ENCODE measurements around the gene MAS1.
A peak's percentile ranks its signal among the peaks of the same experiment; 100 is the strongest.
"Not testable (repeated sequence)": the region's sequence is repeated elsewhere in the genome, so short reads cannot be mapped to it uniquely, and the experiment has no call there.

Gene MAS1

GRCh38 chr6:159890792-159891191, at the start of gene MAS1:
MAS1 (plus strand) TSS chr6:159890988; CDS start chr6:159906956, 15,968 bp downstream.
- DNase-seq = no peak

DNA sequence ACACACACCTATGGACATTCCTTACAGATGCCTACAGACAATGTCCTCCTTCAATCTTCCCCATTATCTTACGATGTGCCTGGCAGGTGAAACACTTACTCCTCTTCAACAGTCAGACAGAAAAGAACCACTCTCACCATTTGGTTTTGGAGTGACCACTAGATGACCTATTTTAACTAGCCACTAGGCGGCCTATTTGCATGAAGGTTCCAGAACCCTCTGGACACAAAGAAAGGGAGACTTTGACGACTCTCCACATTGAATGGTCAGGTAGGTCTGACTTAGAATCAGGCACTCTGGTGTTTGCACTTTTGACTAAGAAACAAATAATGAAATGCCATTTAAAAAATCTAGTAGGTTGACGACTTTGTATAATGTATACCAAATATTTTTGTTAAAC, 48.8 kb upstream of the MAS1 start:
- DNase-seq = no peak

DNA sequence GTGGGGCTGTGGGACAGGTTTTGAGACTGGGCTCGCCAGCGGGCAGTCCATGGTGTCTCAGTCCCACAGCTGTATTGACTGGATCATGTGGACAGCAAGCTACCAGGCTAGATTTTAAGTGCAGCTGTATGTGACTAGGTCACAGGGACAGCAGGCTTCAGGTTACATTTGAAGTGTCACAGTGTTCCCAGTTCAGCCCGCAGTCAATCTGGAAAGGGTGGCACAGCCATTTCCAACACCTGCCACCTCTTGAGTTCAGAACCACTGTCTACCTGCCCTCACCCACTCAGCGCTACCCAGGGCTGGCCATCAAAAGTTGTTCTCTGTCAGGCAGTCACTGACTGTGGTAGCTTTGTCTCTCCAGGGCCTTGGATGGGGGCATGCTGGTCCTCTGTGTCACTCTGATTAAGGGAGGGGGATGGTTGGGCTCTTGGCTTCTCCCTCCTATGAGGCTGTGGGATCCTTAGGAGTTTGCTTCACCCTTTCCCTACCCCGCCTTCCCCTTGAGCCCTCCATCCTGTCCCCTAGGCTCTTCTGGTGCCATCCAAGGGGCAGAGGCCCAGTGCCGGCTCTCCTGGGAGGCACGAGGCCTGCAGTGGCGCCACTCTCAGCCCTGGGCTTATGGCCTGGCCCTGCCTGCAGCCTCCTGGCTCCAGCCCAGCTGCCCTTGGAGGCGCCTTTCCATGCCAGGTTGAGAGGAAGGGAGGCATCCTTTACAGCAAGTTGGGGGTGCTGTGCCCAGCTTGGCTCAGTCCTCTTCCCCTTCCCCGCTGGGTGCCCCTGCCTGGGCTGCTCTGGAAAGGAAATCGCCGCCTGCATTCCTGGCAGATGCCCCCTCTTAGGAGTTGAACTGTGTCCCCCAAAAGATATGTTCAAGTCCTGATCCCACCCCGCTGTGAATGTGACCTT, 45.8 kb upstream of the MAS1 start:
- no peak for DNase-seq

DNA sequence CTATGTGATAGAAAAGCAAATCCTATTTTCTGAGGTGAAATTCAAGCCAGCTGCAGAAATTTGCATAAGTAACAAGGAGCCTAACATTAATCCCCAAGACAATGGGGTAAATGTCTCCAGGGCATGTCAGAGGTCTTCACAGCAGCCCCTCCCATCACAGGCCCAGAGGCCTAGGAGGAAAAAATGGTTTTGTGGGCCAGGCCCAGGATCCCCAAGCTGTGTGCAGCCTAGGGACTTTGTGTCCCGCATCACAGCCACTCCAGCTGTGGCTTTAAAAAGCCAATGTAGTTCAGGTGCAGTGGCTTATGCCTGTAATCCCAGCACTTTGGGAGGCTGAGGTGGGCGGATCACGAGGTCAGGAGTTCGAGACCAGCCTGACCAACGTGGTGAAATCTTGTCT, 42.2 kb upstream of the MAS1 start:
- DNase-seq = not testable (repeated sequence)

DNA sequence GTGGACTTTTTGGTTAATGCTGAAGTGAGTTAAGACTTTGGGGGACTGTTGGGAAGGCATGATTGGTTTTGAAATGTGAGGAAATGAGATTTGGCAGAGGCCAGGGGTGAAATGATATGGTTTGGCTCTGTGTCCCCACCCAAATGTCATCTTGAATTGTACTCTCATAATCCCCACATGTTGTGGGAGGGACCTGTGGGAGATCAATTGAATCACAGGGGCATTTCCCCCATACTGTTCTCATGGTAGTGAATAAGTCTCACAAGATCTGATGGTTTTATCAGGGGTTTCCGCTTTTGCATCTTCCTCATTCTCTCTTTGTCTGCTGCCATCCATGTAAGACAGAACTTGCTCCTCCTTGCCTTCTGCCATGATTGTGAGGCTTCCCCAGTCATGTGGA, 40.9 kb upstream of the MAS1 start:
- DNase-seq = not testable (repeated sequence)

GRCh38 chr6:159852877-159853276, 37.9 kb upstream of the MAS1 start:
- DNase-seq = peak; percentile 4

DNA sequence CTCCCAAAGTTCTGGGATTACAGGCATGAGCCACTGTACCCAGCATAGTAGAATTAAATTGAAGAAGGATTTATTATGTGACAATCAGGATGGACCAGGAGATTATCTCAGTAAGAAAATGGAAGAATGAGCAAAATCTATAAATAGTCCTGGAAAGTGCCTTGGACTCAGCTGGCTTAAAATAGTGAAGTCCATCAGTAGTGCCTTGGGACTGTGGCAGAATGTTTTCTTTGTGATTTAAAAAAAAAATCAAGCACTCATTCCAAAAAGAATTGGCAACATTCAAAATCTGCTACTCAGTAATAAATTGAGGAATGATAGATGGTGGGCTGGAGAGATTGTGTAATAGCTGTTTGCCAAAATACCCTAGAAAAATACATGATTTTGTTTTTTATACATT, 37.0 kb upstream of the MAS1 start:
- DNase-seq = no peak

- no peak for DNase-seq
These were observed 35.8 kb upstream of the MAS1 start for GRCh38 chr6:159854959-159855358.

DNA sequence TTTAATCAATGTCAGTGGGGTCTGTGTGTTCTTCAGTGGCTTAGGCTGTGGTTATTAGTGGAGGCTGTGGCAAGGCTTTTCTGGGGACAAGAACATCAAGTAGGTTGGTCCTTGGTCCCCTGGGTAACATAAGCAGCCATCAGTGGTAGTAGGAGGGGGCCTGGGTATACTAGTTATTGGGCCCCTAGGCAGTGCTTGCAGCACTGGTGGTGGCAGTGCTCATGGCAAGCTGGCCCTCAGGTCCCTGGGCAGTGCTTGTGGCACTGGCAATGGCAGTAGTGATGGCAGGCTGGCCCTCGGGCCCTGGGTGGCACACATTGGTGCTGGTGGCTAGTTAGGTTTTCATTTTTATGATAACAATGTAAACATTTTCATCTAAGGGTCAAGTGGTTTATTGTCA, 32.5 kb upstream of the MAS1 start:
- no peak for DNase-seq

- no peak for DNase-seq
These were observed 30.3 kb upstream of the MAS1 start for GRCh38 chr6:159860482-159860881.

GRCh38 chr6:159862103-159862502, 28.7 kb upstream of the MAS1 start:
- no peak for DNase-seq

- peak; percentile 75 for DNase-seq
These were observed 27.4 kb upstream of the MAS1 start for GRCh38 chr6:159863341-159863740.

DNA sequence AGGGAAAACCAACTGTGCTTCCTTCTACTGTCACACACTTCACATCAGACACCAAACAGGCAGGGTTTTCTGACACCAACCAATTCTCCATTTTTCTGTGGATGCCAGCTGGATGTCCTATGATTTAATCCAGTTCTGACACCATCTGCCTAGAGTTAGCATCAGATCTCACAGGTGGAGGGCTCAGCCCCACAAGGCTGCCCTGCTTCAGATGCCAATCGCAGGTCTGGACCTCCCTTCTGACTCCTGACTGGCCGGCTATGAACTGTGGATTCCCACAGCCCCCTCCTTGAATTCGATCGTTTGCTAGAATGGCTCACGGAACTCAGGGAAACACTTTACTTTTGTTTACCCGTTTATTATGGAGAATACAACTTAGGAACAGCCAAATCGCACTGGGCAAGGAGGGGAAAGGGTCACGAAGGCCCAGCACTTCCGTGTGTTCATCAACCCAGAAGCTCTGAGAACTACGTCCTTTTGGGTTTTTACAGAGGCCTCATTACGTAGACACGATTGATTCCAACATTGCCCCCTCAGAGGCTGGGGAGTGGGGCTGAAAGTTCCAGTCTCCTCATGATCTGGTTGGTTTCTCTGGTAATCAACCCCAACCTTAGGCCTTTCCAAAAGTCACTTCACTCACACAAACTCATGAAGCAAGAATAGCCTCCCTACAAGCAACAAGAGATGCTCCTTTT, 25.4 kb upstream of the MAS1 start:
- no peak for DNase-seq

DNA sequence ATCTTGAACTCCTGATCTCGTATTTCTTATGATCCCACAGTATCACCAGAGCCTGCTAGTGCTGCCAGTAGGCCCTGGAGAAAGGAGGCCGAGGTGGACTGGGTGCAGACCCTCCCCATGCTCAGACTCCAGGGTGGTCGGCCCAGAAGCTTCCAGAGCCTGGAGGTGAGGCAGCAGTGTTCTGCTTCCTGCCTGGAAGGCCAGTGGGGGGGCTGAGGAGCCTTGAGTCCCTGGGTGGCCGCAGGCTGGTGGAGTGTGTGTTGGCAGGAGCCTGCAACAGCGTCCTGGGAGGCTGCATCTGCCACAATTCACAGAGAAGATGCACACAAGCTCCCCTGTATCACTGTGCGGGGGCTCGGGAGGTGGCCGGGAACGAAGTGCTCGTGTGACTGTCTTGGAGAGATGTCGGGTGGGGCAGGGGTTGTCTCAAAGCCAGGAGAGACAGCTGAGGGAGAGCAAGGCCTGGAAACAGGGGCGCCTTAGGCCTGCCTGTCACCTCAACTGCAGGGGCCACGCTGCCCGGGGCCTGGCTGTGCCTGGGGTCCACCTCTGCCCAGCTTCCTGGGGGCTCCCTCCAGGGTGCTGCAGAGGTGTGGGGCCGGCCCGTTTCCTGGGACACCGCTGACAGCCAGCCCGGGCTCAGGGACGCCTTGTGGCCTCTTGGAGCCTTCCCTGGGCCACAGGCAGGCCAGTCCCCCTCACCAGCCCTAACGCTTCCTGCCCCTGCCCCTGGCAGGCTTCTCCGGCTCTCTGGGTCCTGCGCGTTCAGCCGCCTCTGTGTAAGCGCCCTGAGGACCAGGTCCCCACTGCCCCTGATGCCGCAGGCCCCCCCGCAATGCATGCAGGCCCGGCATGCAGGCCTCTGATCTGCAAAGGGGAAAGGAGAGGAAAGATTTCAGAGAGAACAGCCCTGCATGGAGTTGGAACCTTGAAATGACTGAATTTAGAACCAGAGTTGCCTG, 24.2 kb upstream of the MAS1 start:
- DNase-seq = no peak

DNA sequence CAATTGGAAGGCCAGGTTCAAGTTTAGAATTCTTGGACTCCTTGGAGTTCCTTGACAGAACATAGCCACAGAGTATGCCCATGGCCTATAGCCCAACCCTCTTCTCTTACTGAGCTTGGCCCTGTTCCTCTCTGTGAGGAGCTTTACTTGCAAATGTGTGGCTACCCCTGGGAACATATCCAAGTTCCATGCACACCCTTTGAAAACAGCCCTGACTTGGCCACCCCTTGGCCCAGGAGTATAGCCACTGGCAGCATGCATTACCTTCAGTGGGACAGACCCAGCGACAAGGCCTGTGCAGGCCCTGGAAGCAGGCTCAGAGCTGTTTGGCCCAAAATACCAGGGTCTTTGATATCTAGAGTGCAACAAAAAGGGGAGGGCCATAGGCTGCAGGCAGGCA, 19.5 kb upstream of the MAS1 start:
- no peak for DNase-seq

DNA sequence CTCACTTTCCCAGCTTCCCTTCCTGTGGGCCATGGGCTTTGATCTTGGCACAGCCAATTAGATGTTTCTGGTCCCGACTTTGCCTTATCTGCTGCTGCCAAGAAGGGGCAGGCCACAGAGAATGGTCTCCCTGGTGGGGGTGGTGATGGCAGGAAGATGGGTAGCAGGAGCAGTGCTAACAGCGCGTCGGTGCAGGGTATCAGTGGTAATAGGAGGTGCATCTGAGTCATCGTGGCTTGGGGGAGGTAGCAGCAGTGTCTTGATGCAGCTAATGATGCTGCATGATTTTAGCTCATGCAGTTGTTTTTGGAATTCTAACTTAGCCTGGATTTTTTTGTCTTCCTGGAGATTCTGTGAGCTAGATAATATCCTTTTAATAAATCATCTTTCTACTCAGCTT, 18.9 kb upstream of the MAS1 start:
- DNase-seq = peak; percentile 9

- peak; percentile 3 for DNase-seq
These were observed 16.4 kb upstream of the MAS1 start for GRCh38 chr6:159874435-159874834.

- DNase-seq = no peak
These were observed 15.6 kb upstream of the MAS1 start for GRCh38 chr6:159875194-159875593.

GRCh38 chr6:159876242-159876641, 14.5 kb upstream of the MAS1 start:
- DNase-seq = no peak

DNA sequence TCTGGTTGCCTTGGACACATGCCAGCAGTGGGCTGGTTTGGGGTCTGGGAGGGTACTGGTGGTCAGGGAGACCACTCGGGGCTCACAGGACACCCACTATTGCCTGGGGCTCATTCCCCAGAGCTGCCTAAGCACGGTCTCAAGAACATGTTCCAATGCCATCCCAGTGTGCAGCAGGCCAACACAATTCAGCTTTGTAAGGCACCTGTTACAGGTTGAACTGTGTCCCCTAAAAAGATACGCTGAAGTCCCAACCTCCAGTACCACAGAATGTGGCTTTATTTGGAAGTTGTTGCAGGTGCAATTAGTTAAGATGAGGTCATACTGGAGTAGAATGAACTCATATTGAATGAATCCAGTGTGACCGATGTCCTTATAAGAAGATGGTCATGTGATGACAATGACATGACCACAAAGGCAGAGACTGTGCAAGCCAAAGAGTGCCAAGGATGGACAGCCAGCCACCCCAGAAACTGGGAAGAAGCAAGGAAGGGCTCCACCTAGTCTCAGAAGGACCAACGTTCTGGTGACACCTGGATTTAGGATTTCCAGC, 13.5 kb upstream of the MAS1 start:
- DNase-seq = no peak

DNA sequence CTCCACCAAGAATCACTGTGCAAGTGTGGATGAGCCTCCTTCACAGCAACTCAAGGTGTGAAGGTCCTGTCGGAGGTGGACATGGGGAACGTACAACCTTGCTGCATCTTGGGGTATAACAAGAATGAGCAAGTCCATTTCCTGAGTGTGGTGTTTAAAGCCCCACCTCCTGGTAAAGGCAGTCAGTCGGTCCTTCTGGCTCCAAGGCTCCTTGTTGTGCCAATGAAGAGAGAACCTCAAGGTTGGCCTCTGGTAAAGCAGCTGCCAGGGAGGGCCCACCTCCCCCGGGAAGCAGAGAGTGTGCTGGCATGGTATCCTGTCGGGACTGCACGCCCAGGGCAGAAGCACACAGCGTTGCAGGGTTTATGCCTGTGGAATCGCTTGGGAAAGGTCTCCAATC, 12.4 kb upstream of the MAS1 start:
- no peak for DNase-seq

DNA sequence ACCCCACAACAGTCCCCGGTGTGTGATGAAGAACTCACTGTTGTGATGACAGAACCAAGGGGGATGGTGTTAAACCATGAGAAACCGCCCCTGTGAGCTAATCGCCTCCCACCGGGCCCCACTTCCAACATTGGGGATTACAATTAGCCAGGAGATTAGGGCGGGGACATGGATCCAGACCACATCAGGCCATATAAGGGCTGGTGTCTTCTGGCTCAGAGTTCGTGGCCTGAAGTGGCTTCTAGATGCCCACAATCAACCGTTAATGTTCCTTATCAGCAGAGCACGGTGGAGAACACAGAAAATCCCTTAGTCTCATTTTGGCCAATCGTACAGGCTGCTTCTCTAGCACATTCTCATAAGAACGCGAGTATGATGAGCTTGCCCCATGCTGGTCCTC, 10.9 kb upstream of the MAS1 start:
- DNase-seq = no peak
